Uterus (tissue), 2 donors: ENCODE measurements around the gene CCDC88A.

Experiments used
- CTCF ChIP-seq, 4 experiments: fragments of 200-600 bp in 2 of 4; fragments of 450-650 bp in 2 of 4; sonication (generic) in 2 of 4; IDR thresholded peaks; one replicate each; pipeline ENCODE4 v1.5.1; 2016 to 2019; ENCODE audit warnings: antibody characterized with exemption in 4 of 4, mild to moderate bottlenecking in 2 of 4, moderate library complexity in 1 of 4
- POLR2A ChIP-seq, 2 donors: fragments of 450-650 bp; IDR thresholded peaks; one replicate each; pipeline ENCODE4 v1.6.1; 2016; ENCODE audit warnings: antibody characterized with exemption in 2 of 2, mild to moderate bottlenecking in 1 of 2, moderate library complexity in 1 of 2

GRCh38 chr2:55269645-55269990 lies 150.0 kb downstream of the CCDC88A start:
- TF ChIP-seq CTCF (IDR thresholded peaks at IDR 0.05), result no peak
- TF ChIP-seq POLR2A (IDR thresholded peaks at IDR 0.05), result no peak
